LNCAP (cell line): ENCODE results near the gene C3.

Source experiments
- CTCF ChIP-seq: fragments of 450-650 bp; IDR thresholded peaks from 2 replicates; pipeline ENCODE4 v1.5.1; 2017; ENCODE audit warnings: mild to moderate bottlenecking

C3 gene

GRCh38 chr19:6740589-6741343 is 20.3 kb upstream of the C3 start:
- no peak for TF ChIP-seq CTCF

GRCh38 chr19:6739883-6740588 is 19.6 kb upstream of the C3 start:
- no peak for TF ChIP-seq CTCF

- no peak for TF ChIP-seq CTCF
These were observed 19.0 kb upstream of the C3 start, which contains the start of gene TRIP10 for GRCh38 chr19:6739390-6739882. TSS of gene TRIP10 (plus strand) at chr19:6739680. CDS start at chr19:6739762, 82 bp downstream.

- no peak for TF ChIP-seq CTCF
These were observed 18.4 kb upstream of the C3 start for GRCh38 chr19:6738787-6739389.

- TF ChIP-seq CTCF: peak; percentile 72
These were observed 17.7 kb upstream of the C3 start for GRCh38 chr19:6737873-6738786.

- no peak for TF ChIP-seq CTCF
These were observed 16.9 kb upstream of the C3 start, which contains the start of gene GPR108 for GRCh38 chr19:6737284-6737872. TSS of gene GPR108 (minus strand) at chr19:6737580. CDS start at chr19:6737576, 4 bp downstream.
